SJSA1 (cell line): ENCODE data around the gene CCDC57. TPM values are rescaled to one million over a fixed set of nuclear protein-coding genes. Genes with fewer than 3 reads are reported as not detected.

Experiments
- DNase-seq, 2 experiments: peaks; one replicate each; pipeline ENCODE4 v3.0.0-alpha.2; 2015 to 2020; ENCODE audit warnings: low spot score in 2 of 2, low read depth in 1 of 2
- H3K27ac ChIP-seq: fragments of 250-450 bp; sonication (Bioruptor Pico); 2 replicates; pipeline ENCODE4 v1.5.1; 2020; ENCODE audit warnings: mild to moderate bottlenecking, moderate library complexity
- H3K27me3 ChIP-seq: fragments of 250-450 bp; sonication (Bioruptor Pico); replicated peaks from 2 replicates; pipeline ENCODE4 v1.5.1; 2020; ENCODE audit warnings: mild to moderate bottlenecking, moderate library complexity
- H3K36me3 ChIP-seq: fragments of 250-450 bp; sonication (Bioruptor Pico); 2 replicates; pipeline ENCODE4 v1.5.1; 2020; ENCODE audit warnings: mild to moderate bottlenecking
- H3K4me1 ChIP-seq: fragments of 250-450 bp; sonication (Bioruptor Pico); replicated peaks from 2 replicates; pipeline ENCODE4 v1.6.1; 2021; ENCODE audit warnings: mild to moderate bottlenecking
- H3K4me3 ChIP-seq: fragments of 250-450 bp; sonication (Bioruptor Pico); 2 replicates; pipeline ENCODE4 v1.5.1; 2020; ENCODE audit warnings: mild to moderate bottlenecking
- H3K9me3 ChIP-seq: fragments of 250-450 bp; sonication (Bioruptor Pico); replicated peaks from 2 replicates; pipeline ENCODE4 v1.5.1; 2020; ENCODE audit warnings: mild to moderate bottlenecking
- total RNA-seq: library from RNA; depleted of rRNA; stranded (reverse); fragments of >200 nt; shearing (Covaris generic); gene quantifications from 2 replicates; pipeline ENCODE4 v1.2.3, GENCODE V29; 2014

The CCDC57 gene
- total RNA-seq, 1 experiment from 2014 or later, result 8.2 TPM

- Histone ChIP-seq H3K27ac (no peak overlapping the region), H3K9me3 (0 out of 2 replicates have a peak, but pooled peaks cover 2% of the 10 kb centered on the region), H3K27me3 (no peaks in the 10 kb centered on the region), H3K4me3 (no peak overlapping the region), H3K36me3 (peaks cover 86% of the 10 kb centered on the region), H3K4me1 (peaks cover 12% of the 10 kb centered on the region)
- no peak for DNase-seq
Observed at GRCh38 chr17:82250868-82251500, 38.3 kb upstream of the CCDC57 start.

DNA sequence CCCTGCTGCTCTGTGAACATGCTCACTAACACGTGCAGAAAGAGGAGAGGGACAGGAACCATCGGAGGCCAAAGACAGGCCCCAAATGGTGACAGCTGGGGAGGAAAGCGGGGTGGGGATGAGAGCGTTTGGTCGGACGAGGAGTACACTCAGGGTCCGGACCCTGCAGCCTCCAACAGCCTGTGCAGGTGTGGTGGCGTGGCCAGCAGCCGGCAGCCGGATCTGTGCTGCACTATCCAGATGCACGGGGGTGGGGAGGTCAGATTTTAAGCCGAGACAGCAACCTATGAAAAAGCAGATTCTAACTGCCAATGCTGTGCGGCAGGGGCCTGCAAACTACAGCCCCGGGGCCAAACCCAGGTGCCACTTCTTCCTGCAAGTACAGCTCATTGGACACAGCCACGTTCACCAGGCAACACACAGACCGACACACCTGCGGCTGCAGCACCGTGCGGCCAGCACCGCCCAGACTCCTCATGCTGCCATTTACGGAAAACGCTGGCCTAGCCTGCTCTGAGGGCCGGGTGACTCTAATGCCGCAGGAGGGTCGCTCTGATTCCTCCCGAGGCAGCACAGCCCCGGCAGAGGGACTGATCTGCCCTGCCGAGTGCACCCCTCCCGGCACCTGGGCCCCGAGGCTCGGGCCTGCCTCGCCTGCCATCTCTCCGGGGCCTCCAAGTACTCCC is 37.4 kb upstream of the CCDC57 start:
- H3K4me1 ChIP-seq, result peaks cover 12% of the 10 kb centered on the region
- H3K4me3 ChIP-seq, result no peak overlapping the region
- H3K9me3 ChIP-seq, result no peaks in the 10 kb centered on the region
- no peaks in the 10 kb centered on the region for H3K27me3 ChIP-seq
- no peak overlapping the region for H3K27ac ChIP-seq
- H3K36me3 ChIP-seq, result peaks cover 86% of the 10 kb centered on the region
- no peak for DNase-seq

DNA sequence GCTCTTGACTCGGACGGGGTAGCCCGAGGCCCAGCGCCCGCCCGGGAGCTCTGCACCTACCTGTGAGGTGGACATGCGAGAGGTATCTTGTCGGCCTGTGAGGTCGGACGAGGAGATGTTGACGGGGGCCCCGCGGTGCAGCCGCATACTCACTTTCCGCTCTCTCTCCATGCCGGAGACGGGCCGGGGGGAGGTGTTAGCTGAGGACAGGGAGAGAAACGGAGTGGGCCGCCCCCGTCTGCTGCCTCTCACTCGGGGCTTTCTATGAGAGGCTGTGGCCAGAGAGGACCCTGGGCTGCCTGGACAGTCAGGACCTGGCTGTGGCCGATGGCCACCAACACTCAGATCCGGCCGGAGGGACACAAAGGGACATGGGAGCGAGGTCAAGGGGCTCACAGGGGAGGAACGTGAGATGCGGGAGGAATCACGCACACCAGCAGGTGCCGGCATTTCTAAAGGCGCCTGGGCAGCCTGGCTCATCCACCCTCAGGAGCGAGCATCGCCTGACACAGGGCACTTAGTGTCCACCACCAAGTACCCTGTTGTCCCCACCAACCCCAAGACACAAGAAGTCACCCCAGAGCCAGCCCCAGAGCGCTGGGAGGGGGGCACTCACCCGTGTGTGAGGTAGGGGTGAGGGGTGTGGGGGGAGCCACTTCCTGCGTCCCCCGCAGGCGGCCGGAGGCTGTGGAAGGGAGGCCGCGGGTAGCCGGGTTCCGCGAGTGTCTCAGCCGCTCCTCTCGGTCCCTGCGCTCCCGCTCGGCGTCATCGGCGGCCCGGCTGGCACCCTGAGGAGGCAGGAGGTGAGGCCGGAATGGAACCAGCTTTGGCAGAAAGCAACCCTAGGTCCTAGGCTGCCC is 36.4 kb upstream of the CCDC57 start:
- Histone ChIP-seq H3K4me1 (peaks cover 12% of the 10 kb centered on the region), H3K27me3 (no peaks in the 10 kb centered on the region), H3K27ac (no peak overlapping the region), H3K4me3 (no peak overlapping the region), H3K36me3 (peaks cover 95% of the 10 kb centered on the region), H3K9me3 (no peaks in the 10 kb centered on the region)
- DNase-seq, result peak in 1 of 2 experiments; percentile 58

DNA sequence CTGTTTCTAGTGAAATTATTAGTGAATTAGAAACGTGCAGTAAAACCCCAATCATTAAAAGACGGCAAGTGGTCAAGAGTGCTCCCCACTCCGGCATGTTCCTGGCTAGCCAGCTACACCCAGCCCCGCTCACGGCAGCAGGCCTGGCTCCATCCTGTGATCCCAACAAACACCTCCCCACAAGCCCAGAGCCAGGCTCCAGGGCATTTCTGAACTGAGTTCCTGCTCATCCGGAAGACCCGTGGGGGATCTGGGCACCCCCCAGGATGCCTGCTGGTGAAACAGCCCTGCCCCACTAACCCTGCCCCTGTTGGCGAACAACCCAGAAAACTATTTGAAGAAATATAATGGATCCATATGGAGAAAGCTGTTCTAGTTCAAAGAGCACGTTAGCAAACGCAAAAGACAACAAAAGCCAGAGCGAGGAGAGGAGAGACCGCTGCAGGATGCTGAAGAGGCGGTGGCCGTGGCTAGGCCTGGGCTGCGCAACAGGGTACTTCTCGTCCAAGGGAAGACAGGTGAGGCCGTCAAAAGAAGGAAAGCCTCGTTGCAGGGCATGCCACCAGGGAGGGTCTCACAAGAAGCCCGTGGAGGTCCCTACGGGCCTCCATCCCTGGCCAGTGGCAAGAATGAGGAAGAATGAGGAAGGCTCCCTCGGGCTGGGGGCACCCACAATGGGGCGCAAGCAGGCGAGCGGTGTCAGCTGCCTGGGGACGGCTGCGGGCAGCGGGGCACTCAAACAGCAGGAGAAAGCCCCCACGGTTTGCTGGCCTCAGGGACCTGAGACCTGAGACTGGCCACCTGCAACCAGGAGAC is 35.4 kb upstream of the CCDC57 start:
- DNase-seq, result no peak
- no peak overlapping the region for H3K27ac ChIP-seq
- H3K27me3 ChIP-seq, result no peaks in the 10 kb centered on the region
- no peaks in the 10 kb centered on the region for H3K9me3 ChIP-seq
- peaks cover 100% of the 10 kb centered on the region for H3K36me3 ChIP-seq
- no peak overlapping the region for H3K4me3 ChIP-seq
- peaks cover 12% of the 10 kb centered on the region for H3K4me1 ChIP-seq

GRCh38 chr17:82247182-82247823 is 34.7 kb upstream of the CCDC57 start:
- no peaks in the 10 kb centered on the region for H3K27me3 ChIP-seq
- no peak overlapping the region for H3K4me3 ChIP-seq
- H3K36me3 ChIP-seq, result peaks cover 100% of the 10 kb centered on the region
- H3K27ac ChIP-seq, result no peak overlapping the region
- no peaks in the 10 kb centered on the region for H3K9me3 ChIP-seq
- no peak for DNase-seq
- peaks cover 17% of the 10 kb centered on the region for H3K4me1 ChIP-seq

GRCh38 chr17:82246365-82247181 is 33.9 kb upstream of the CCDC57 start:
- no peak for DNase-seq
- peaks cover 98% of the 10 kb centered on the region for H3K36me3 ChIP-seq
- no peaks in the 10 kb centered on the region for H3K9me3 ChIP-seq

DNA sequence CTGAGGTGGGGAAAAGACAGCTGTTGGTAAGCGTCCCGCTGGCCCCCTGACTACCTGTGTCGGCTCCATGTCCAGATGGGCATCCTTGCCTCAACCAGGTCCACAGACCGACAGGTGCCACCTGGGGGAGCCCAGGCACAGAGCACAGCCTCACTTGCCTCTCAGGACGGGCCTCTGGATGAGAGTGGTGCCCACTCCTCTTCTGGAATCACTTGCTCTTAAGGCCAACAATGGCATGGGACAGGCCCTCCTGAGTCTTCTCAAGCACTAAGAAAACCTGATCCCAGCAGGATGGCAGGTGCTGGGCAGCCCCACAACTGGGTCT is 33.4 kb upstream of the CCDC57 start:
- Histone ChIP-seq H3K9me3 (no peaks in the 10 kb centered on the region), H3K27ac (no peak overlapping the region), H3K27me3 (no peaks in the 10 kb centered on the region), H3K4me3 (no peak overlapping the region), H3K4me1 (peaks cover 29% of the 10 kb centered on the region), H3K36me3 (peaks cover 98% of the 10 kb centered on the region)
- no peak for DNase-seq

More at GRCh38 chr17:82246365-82247181, 33.9 kb upstream of the CCDC57 start:
- H3K4me1 ChIP-seq, result peaks cover 23% of the 10 kb centered on the region
- no peak overlapping the region for H3K4me3 ChIP-seq
- H3K27me3 ChIP-seq, result no peaks in the 10 kb centered on the region
- H3K27ac ChIP-seq, result no peak overlapping the region

- Histone ChIP-seq H3K36me3 (peaks cover 98% of the 10 kb centered on the region), H3K27ac (no peak overlapping the region), H3K4me1 (peaks cover 35% of the 10 kb centered on the region), H3K27me3 (no peaks in the 10 kb centered on the region), H3K4me3 (no peak overlapping the region), H3K9me3 (no peaks in the 10 kb centered on the region)
- no peak for DNase-seq
Observed at GRCh38 chr17:82245134-82246039, 32.7 kb upstream of the CCDC57 start.

DNA sequence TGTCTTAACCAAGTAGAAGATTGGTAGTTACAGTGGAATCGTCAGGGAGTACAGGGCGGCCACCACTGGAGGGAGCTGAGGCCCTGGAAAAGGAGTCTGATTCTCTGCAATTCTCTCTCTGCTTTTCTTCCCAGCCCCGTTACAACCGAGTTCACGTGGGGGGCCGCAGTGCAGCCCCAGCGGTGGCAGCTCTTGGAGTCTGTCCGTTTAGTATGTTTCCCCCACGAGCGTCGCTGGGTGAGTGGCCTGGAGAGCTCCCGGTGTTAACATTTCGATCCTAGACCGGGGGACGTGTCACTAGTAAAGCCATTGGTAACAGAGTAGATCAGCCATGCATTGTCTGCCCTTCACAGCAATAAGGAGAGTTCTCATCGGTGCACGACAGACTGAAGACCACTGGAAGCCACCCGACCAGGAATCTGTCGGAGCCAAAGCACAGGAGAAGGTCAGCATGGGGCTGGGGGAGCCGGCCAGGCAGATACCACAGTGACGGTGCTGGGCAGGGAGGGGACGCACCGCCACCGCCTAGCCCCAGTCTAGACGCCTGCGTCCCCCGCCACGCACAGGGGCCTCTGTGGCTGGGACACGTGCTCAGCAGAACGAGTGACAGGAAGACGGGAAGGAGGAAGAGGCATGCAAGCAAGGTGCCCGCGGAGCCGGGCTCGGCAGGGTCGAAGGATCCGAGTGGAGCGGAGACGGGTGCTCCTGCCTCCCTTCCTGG is 31.9 kb upstream of the CCDC57 start:
- Histone ChIP-seq H3K4me3 (no peak overlapping the region), H3K4me1 (peaks cover 43% of the 10 kb centered on the region), H3K36me3 (peaks cover 98% of the 10 kb centered on the region), H3K9me3 (no peaks in the 10 kb centered on the region), H3K27me3 (no peaks in the 10 kb centered on the region), H3K27ac (no peak overlapping the region)
- peak in 1 of 2 experiments; percentile 64 for DNase-seq

- peaks cover 97% of the 10 kb centered on the region for H3K36me3 ChIP-seq
- no peak for DNase-seq
- H3K4me1 ChIP-seq, result peaks cover 46% of the 10 kb centered on the region
- no peaks in the 10 kb centered on the region for H3K9me3 ChIP-seq
- H3K4me3 ChIP-seq, result no peak overlapping the region
- no peaks in the 10 kb centered on the region for H3K27me3 ChIP-seq
- no peak overlapping the region for H3K27ac ChIP-seq
Observed at GRCh38 chr17:82243648-82244412, 31.2 kb upstream of the CCDC57 start.
